Stimulated activated CD4-positive, alpha-beta T cell treated with anti-CD3 and anti-CD28 coated beads, Interleukin-4, amount 100 ng/mL, for 4 hours (primary cell): ENCODE data around the gene PRDX2.
"Not testable (repeated sequence)": the region's sequence is repeated elsewhere in the genome, so short reads cannot be mapped to it uniquely, and the experiment has no call there.

Experiments used
- DNase-seq, 2 experiments: peaks; one replicate each; pipeline ENCODE4 v3.0.0-alpha.2; 2020

The PRDX2 gene

DNA sequence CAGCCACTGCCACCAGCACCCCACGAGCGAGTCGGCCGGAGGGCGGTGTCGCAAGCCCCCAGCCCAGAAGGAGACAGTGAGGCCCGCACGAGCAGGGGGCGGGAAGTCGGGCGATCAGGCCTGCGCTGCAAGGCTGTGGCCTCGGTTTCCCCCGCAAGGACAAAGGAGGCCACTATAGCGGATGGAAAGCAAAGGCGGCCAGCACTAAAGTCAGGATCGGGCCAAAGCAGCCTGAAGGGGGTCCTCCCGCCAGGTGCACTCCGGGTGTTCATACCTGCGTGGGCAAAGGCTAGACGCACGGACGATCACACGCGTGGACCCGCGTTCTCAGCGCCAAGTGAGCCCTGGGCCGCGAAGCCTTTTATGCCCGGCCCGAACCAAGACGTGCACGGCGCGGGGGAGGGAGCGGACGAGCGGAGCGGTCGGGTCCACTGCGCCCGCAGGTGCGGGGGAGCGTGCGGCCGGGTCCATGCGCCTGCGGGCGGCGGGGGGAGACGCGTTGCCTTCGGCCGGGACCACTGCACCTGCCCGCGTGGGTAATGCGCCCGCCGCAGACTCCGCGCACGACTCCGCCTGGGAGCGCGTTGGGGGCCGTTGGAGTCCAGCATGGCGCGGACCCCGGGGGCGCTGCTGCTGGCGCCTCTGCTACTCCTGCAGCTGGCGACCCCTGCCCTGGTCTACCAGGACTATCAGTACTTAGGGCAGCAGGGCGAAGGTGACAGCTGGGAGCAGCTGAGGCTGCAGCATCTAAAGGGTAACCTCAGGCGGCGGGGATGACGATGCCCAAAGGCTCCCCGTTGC is at the start of gene PRDX2, which contains the start of gene THSD8:
PRDX2 (minus strand) TSS at position 335 of the 801 bp plus-strand sequence. CDS start 539 bp downstream, outside the sequence.
THSD8 (plus strand) TSS at position 604 of the 801 bp plus-strand sequence; CDS start at position 607, 3 bp downstream.
- peak; percentile 57 to 79 for DNase-seq

DNA sequence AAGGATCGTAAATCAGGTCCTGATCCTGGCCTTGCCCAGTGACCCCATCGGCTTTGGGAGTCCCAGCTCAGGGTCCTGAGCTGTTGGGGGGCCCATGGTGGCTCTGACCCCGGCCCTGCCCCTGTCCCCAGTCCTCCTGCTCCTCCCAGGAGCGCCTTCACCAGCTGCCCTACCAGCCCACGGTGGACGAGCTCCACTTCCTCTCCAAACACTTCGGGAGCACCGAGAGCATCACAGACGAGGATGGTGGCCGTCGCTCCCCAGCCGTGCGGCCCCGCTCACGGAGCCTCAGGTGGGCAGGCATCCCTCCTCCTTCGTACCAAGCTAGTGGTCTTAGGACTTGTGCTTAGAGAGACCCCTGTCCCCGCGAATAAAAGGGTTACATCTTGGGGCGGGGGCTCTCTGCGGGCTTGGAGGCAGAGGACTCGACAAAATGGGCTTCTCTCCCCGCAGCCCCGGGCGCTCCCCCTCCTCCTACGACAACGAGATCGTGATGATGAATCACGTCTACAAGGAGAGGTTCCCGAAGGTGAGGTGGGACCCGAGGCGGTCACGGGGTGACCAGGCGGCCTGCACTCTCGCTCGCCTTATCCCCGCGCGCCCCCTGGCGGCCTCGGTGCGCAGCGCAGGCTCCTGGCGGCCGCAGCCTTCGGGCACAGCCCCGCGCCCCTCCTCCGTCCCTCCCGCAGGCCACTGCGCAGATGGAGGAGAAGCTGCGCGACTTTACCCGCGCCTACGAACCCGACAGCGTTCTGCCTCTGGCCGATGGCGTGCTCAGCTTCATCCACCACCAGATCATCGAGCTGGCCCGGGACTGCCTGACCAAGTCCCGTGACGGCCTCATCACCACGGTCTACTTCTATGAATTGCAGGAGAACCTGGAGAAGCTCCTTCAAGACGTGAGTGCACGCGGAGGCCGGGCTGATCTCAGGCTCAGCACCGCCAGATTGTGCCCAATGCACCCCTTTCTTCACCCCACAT is 45.8 kb upstream of the PRDX2 start:
- DNase-seq: peak; percentile 82 to 87

DNA sequence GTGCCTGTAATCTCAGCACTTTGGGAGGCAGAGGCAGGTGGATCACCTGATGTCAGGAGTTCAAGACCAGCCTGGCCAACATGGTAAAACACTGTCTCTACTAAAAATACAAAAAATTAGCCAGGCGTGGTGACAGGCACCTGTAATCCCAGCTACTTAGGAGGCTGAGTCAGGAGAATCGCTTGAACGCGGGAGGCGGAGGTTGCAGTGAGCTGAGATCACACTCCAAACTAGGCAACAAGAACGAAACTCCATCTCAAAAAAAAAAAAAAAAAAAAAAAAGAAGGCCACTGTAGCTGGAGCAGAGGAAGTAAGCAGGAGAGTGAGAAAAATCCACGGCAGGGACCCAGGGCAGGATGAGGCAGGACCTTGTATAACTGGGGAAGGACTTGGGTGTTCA is 45.0 kb upstream of the PRDX2 start:
- not testable (repeated sequence) for DNase-seq

DNA sequence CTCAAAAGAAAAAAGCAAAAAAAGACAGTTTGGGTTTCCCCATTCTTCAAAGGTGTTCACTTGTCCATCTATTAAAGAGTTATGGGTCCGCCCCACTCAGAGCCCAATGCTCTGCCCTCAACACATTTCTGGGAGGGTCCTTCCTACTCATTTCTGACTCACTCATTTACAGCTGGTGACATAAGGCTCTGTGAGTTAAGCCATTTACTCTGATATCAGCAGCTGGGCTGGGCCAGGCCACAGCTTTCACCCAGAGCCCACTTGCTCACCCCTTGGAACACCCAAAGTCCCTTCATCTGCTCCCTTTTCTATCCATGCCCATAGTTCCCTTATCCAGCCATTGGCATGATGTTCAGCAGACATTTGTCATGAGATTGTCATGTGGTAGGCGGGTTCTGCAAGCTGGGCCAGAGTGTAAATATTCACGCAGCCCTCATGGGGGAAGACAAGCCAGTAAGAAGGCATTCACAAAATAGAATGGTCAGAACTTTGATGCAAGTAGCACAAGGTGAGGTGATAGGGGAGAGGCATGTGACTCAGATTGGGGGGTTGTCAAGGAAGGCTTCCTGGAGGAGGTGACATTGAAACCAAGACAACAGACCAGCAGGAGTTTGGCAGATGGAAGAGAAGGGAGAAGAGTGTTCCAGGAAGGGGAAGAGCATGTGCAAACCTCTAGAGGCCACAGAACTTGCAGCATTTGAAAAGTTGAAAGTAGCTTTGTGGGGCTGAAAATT is 42.6 kb upstream of the PRDX2 start:
- DNase-seq: no peak

DNA sequence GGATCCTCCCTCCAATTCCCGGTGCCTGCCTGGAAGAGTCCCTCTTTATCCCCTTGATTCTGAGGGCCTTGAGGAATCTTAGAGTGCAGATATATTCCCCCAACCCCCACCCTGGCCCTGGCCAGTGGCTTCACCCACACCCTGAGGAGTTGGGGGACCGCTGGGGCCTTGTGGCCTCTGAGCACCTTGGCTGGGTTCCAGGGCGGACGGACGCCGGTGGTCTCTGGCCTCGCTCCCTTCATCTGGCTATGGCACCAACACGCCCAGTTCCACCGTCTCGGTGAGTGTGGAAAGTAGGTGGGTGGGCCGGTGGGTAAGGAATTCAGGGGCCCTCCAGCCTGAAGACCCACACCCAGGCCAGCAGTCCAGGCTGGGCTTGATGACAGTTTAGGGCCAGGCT is 41.7 kb upstream of the PRDX2 start:
- DNase-seq: no peak

DNA sequence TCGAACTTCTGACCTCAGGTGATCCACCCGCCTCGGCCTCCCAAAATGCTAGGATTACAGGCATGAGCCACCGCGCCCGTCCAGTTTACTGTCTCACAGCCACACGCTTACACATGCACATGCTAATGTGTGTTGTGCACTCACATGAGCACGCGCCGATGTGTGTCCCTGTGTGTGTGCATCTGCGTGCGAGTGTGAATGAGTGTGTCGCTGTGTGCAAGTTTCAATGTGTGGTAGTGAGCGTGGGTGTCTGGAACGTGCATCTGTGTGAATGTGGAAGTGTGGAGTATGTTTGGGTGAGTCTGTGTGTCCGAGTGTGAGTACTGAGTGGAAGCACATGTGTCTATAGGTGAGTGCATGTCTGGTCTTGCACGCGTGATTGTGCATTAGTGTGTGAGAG is 40.9 kb upstream of the PRDX2 start:
- DNase-seq: no peak

DNA sequence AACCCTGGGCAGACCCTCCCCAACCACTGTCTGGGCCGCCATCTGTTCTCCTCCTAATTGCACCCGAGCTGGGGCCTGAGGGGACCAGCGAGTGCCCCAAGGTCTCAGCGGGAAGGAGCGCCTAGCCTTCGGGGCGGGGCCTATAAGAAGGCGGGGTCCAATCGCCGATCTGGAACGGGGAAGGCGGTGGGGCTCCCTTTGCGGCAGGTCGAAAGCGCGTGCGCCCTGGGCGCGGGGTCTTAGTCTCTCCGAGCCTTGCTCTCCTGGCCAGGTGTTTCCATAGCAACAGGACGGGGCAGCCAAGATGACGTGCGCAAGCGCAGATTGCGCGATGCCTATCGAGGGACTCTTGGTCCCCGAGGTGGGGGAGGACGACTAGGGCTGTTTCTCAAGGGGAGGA is 39.5 kb upstream of the PRDX2 start:
- DNase-seq: no peak

DNA sequence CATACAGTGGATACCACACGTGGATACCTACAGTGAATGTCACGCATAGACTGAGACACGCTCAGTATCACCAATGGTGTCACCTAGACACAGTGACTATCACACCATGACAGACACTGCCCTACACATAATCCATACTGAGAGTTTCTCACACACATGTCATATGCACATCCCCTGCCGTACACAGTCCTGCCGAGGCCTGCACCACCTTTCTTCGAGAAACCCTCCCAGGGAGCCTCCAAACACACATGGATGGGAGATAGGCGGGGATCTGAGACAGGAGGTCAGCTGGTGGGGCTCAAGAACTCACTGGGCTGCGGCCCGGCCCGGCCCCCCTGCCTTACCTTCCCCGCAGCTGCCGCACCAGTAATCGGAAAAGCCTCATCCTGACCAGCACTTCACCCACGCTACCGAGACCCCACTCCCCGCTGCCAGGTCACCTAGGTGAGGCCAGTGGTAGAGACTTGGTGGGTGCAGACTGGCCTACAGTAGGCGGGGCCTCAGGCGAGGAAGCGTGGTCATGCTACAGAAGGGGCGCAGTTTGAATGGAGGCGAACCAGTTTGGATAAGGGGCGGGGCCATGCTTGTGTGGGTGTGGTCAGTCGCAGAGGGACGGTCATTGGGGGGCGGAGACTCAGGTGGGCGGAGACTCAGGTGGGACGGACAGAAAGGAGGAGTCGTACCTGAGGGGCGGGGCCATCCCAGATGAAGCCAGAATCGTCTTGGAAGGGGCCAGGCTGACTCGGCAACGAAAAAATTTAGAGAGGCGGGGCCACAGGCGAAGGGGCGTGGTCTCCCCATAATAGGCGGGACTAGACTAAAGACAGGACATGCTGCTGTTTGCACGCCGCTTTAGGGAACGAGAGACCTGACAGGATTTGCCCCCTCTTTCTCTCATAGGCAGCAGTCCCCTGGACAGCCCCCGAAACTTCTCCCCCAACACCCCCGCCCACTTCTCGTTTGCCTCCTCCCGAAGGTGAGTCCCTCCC is 38.8 kb upstream of the PRDX2 start:
- DNase-seq: no peak

DNA sequence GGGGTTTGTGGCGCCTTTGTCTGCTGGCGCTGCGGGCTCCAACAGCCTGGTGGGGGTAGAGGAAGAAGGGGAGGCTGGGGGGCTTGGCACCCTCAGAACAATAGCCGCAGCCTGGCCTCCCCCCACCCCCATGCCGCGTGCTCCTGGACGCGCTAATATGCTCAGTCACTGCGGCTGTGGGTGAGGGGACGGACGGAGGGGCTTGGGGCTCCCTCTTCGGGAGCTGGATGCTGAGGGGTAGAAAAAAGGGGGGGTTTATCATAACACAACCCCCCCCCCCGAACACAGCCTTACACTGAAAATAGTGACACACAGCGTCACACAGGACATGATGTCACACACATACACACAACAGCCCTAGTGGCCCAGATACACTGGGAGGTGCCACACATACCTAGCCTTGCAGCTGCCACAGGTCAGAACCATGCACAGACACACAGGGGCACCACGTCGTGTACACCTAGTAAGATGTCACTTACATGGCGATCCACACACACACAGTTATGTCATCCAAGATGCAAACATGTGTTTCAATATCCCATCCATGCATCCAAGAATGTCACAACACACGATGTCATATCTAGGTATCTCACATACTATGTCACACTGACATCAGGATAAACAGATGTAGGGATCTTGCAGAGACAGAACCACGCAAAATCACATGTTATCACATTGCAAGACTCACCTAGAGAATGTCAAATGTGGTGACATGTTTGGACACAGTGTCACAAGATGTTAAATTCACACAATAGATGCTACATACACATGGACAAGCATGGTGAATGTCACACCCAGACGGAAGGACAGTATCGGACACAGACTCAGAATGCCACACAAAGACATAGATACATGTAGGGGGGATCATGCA is 37.5 kb upstream of the PRDX2 start:
- DNase-seq: no peak

DNA sequence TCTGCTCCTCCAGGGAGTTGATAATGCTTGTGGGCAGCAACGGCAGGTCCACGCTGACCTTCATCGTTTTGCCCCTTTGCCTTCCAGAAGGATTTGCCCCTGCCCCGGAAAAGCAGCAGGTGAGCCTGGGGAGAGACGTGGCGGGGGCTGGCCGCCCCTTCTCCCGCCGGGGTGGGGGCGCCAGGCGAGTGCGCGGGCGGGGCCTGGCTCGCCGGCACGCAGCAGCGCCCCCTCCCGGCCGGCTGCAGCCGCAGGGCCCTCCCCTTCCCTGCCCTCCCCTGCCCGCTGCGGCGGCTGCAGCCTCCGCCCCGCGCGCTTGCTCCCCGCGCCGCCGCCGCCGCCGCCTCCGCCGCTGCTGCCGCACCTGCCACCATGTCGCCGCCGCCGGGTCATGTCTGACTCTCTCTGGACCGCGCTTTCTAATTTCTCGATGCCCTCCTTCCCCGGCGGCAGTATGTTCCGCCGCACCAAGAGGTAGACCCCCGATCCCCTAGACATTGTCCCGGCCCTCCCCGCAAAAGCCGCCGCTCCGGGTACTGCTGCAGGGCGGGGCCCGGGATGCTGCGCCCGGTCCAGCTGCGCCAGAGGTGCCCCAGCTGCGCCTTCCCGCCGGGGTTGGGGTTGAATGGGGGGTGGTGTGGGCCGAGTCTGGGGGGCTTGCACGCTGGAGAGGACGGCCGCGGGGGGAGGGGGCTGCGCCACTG is 36.7 kb upstream of the PRDX2 start, which contains the start of gene MAST1:
MAST1 (plus strand) TSS at position 334 of the 704 bp plus-strand sequence; CDS start at position 392, 58 bp downstream.
- DNase-seq: peak in 1 of 2 experiments; percentile 50

DNA sequence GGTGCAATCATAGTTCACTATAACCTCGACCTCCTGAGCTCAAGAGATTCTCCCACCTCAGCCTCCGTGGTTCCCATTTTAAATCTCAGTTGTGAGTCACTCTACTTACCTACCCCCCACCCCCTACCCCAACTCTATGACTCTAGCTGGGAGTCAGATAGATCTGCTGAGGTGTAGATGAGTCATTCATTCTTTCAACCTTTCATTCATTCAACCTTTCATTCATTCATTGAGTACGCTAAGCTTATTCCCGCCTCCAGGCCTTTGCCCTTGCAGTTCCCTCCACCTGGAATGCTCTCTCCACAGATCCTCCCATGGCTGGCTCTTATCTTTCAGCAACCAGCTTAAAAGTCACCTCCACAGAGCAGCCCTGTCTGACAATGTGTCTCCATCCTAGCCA is 35.6 kb upstream of the PRDX2 start:
- no peak for DNase-seq

DNA sequence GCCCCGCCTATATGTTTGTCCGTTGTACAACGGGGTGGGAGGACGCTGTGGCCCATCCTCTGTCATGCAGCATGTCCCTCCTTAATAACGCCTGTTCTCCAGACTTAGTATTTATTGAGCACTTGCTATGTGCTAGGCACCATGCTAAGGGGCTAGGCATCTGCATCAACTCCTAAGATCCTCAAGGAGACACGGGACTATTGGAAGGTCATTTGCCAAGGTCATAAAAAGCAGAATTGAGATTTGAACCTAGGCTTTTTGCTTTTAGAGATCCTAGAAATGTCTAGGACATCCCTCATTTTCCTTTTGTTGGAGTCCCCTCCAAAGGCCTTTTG is 34.9 kb upstream of the PRDX2 start:
- no peak for DNase-seq

DNA sequence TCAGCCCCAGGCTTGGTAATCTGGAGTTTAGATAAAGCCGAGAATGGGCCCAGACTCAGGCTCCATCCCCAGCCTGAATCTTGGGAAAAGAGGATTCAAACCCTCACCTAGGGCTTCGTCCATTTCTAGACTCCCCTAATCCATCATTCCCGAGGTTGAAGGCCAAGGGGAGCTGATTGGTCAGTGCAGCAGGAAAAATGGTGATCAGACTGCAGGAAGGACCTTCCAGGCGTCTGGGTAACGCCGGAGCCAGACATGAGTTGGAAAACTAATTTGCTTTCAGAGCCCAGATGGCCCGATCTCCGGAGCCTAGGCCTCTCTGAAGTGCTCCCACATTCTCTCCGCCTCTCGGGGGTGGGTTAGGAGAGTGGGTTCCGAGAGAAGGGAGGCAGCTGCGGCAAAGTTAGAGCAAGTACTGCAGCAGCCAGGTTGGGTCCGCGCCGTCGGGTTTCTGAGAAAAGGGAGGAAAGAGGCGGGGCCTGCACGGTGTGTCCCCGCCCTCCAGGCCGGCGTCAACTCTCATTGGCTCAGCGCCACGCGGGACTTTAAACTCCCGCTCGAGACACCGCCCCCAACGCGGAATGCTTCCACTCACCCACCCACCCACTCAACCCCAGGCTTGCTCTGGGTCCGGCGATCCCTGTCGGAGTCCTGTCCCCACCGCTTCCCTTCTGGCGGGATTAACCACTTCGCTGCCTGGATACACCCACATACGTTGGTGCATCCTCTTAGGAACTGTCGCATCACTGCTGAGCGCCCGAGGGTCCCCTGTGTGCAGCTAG is 33.6 kb upstream of the PRDX2 start:
- no peak for DNase-seq

DNA sequence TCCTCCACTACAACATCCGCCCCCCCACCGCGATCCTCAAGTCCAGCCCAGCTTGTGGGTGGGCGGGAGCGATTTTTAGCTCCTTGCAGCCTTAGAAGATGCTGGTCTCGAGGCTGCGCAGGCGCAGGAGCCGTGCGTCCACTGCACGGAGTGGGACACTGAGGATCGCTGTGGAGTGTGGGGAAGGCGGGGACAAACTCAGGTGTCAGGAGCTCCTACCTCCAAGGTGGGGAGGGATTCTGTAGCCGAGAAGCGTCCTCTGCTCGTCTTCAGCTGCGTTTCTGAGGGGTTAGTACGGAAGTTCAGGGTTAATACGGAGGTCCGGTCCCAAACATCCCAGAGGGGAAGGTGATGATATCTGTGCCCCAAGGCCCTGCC is 33.0 kb upstream of the PRDX2 start, which contains the start of gene RTBDN:
RTBDN (minus strand) TSS at position 14 of the 378 bp plus-strand sequence. CDS start 4,600 bp downstream, outside the sequence.
- no peak for DNase-seq

DNA sequence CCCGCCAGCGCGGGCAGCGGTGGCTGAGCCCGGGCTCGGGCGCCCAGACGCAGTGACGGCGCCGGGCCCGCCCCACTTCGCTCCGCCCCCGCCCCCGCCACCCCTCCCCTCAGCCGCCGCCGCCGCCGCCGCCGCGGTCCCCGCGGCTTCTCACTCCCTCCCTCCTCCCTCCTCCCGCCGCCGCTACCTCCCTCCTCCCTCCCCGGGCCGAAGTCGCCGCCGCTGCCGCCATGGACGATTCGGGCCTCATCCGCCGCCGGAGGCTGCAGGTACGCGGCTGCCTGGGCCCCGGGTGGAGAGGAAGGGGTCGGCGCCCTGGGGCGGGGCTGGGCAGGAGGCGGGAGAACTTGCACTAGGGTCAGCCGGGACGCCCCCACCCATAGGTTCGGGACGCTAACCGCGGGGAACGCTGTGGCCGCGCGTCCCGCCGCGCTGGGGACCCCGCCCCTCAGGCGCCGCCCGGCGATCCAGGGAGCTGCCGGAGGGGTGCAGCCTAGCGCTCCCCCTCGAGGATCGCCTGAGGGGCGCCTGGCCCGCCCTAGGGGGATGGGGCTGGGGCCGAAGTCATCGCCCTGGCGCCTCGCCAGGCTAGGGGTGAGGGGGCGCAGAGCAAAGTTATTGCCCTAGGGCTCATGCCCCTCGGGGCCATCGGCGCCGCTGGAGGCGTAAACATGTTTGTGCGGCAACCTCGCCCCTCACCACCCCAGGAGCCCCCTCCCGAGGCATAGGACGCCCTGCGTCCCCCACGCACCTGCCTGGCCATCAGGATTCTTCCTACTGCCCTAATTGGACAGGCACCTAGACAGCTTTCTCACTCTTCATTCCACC is 32.4 kb upstream of the PRDX2 start:
- DNase-seq: peak in 1 of 2 experiments; percentile 46

DNA sequence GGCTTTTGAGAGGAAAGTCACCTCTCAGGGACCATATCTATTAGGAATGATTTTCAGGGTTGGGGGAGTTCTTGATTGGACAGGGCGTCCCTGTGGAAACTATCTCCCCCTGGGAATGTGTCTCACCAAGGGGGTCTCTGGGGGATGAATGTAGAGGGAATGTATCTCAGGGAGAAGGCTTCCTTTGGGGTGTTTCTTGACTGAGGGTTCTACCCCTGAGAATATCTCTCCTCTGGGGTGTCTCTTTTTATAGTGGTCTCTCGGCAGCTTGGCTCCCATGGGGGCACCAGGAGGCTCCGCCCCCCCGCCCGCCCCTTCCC is 31.8 kb upstream of the PRDX2 start:
- no peak for DNase-seq

DNA sequence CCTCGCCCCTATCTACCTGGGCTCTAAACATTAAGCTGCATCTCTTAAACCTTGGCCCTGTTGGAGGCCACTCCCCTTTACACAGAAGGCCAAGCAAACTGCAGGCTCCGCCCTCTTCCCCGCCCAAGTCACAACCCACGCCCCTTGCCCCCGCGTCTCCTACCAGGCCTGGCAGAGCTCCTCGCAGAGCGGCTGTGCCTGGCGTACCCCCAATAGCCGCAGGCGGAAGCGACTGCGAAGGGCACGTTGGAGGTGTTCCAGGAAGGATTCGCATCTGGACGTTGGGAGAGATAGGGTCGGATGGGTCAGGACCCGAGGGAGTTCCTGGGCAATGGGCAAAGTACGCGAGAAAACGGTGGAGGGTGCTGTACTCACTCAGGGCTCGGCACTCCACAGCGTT is 26.9 kb upstream of the PRDX2 start:
- DNase-seq: peak in 1 of 2 experiments; percentile 48
